WTC11 (cell line): Measurements from ENCODE around the gene CDK2. TPM values are rescaled to one million over a fixed set of nuclear protein-coding genes. Genes with fewer than 3 reads are reported as not detected.

Source experiments
- IRF2 ChIP-seq: sonication (generic); formaldehyde crosslinking; IDR thresholded peaks from 2 replicates; pipeline ENCODE4 v1.8.0; 2022; ENCODE audit warnings: low read depth, missing genetic modification reagents, borderline replicate concordance
- NFATC4 ChIP-seq: fragments of 250-450 bp; sonication (Bioruptor Pico); IDR thresholded peaks from 2 replicates; pipeline ENCODE4 v1.9.0; 2021; ENCODE audit warnings: mild to moderate bottlenecking
- NR3C1 ChIP-seq: sonication (generic); formaldehyde crosslinking; conservative IDR thresholded peaks from 2 replicates; pipeline ENCODE4 v1.8.1; 2023; ENCODE audit warnings: low read depth, mild to moderate bottlenecking, missing genetic modification reagents
- total RNA-seq: library from RNA; stranded (reverse); gene quantifications from 3 replicates; pipeline ENCODE4 v1.2.3, GENCODE V29; 2021

The CDK2 gene
- total RNA-seq, 1 experiment from 2014 or later: 43.1 TPM

DNA sequence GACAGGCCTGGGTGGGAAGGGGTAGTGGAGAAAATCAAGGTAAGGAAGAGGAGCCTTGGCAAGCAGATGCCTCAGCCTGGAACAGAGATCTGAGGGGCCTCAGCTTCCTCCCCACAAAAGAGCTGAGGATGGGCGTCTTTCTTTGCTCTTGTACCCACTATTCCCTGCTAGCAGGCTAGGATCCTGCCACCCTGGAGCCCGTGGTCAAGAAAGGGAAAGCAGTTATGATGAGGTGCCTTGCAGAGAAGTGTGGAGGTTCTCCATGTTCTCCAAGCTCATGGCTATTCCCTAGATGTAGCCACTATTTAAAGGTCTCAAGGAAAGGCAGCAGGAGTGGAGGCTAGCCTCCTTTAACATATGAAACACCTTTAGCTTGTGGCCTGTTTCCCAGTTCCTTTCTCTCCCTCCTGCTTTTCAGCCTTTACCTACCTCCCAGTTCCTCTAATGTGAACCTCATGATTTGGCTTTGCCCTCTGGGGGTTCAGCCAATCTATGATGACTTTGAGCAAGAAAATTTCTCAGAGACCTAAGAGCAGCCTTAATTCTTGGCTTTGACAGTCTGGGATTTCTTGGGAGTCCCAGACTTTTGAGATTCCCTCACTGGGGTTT lies 55.4 kb downstream of the CDK2 start (continued):
- TF ChIP-seq IRF2 (CRISPR knock-in tag) (no peak), NR3C1 (CRISPR knock-in tag) (no peak), NFATC4 (CRISPR knock-in tag) (no peak)

Other genes with a start within 250 kb of the CDK2 start
- gene RDH5, start 246.4 kb upstream of the CDK2 start, total RNA-seq: 3.0 to 5.8 TPM (median 3.5 TPM) in 3 replicates
- 409 to 419 TPM (median 414 TPM) in 3 replicates for gene CD63, start 237.8 kb upstream of the CDK2 start, total RNA-seq
- gene GDF11, start 223.7 kb upstream of the CDK2 start, total RNA-seq: 16.9 to 20.7 TPM (median 19.6 TPM) in 3 replicates
- 98.3 to 102 TPM (median 100 TPM) in 3 replicates for gene SARNP, start 149.1 kb upstream of the CDK2 start, total RNA-seq
- 32.9 to 37.9 TPM (median 34.8 TPM) in 3 replicates for gene ORMDL2, start 148.8 kb upstream of the CDK2 start, total RNA-seq
- gene DNAJC14, start 137.2 kb upstream of the CDK2 start, total RNA-seq: 32.1 to 34.5 TPM (median 34.1 TPM) in 3 replicates
- 0.98 to 1.6 TPM (median 1.0 TPM) in 3 replicates for gene MMP19, start 123.9 kb upstream of the CDK2 start, total RNA-seq
- gene PYM1, start 38.9 kb upstream of the CDK2 start, total RNA-seq: 55.5 to 61.7 TPM (median 57.3 TPM) in 3 replicates
- gene DGKA, start 35.7 kb upstream of the CDK2 start, total RNA-seq: 19.8 to 25.5 TPM (median 23.6 TPM) in 3 replicates
- 72.2 to 86.5 TPM (median 79.3 TPM) in 3 replicates for gene PMEL, start 788 bp upstream of the CDK2 start, total RNA-seq
- gene RAB5B, start 7.2 kb downstream of the CDK2 start, total RNA-seq: 55.0 to 65.8 TPM (median 64.3 TPM) in 3 replicates
- 20.3 to 23.2 TPM (median 23.2 TPM) in 3 replicates for gene SUOX, start 30.4 kb downstream of the CDK2 start, total RNA-seq
- gene IKZF4, start 54.2 kb downstream of the CDK2 start, total RNA-seq: 13.6 to 14.9 TPM (median 14.8 TPM) in 3 replicates
- gene RPS26, start 75.1 kb downstream of the CDK2 start, total RNA-seq: 66.4 to 77.2 TPM (median 73.4 TPM) in 3 replicates
- gene ERBB3, start 113.3 kb downstream of the CDK2 start, total RNA-seq: 49.2 to 64.3 TPM (median 52.4 TPM) in 3 replicates
- 198 to 249 TPM (median 199 TPM) in 3 replicates for gene PA2G4, start 137.7 kb downstream of the CDK2 start, total RNA-seq
- gene RPL41, start 149.8 kb downstream of the CDK2 start, total RNA-seq: 4,004 to 4,366 TPM (median 4,314 TPM) in 3 replicates
- gene ZC3H10, start 151.4 kb downstream of the CDK2 start, total RNA-seq: 11.3 to 13.6 TPM (median 13.1 TPM) in 3 replicates
- 77.7 to 80.8 TPM (median 80.1 TPM) in 3 replicates for gene ESYT1, start 161.4 kb downstream of the CDK2 start, total RNA-seq
- 171 to 180 TPM (median 173 TPM) in 3 replicates for gene MYL6B, start 185.8 kb downstream of the CDK2 start, total RNA-seq
- 835 to 932 TPM (median 844 TPM) in 3 replicates for gene MYL6, start 191.5 kb downstream of the CDK2 start, total RNA-seq
- 72.8 to 77.9 TPM (median 76.8 TPM) in 3 replicates for gene SMARCC2, start 222.7 kb downstream of the CDK2 start, total RNA-seq